ENCODE results near the gene ANKRD33B. TPM values are rescaled to one million over a fixed set of nuclear protein-coding genes. Genes with fewer than 3 reads are reported as not detected.

ANKRD33B gene
- total RNA-seq (2022; extraction: Qiagen RNA extraction) = 10.0 to 11.4 TPM (median 10.7 TPM) in 5 replicates

GRCh38 chr5:10563945-10564837, at the start of gene ANKRD33B:
Gene ANKRD33B, plus strand, starts transcription at chr5:10564070. Its CDS starts 398 bp downstream, at chr5:10564468.

Other genes with a start within 250 kb of the ANKRD33B start
- gene MARCHF6, start 210.4 kb upstream of the ANKRD33B start, total RNA-seq (2022; extraction: Qiagen RNA extraction) = 57.4 to 78.1 TPM (median 65.3 TPM) in 5 replicates
- gene ROPN1L, start 122.2 kb upstream of the ANKRD33B start, total RNA-seq (2022; extraction: Qiagen RNA extraction) = 1.8 to 2.3 TPM (median 1.9 TPM) in 5 replicates
- gene DAP, start 197.2 kb downstream of the ANKRD33B start, total RNA-seq (2022; extraction: Qiagen RNA extraction) = 56.6 to 61.4 TPM (median 60.1 TPM) in 5 replicates

All from A549 treated with Hydrocortisone at 1 μM for 4 hours (cell line).